AG09309 (cell line): ENCODE results near the gene GPR37L1.

Experiments used
- DNase-seq: peaks from one replicate; pipeline ENCODE4 v3.0.0-alpha.2; 2010; ENCODE audit warnings: low read depth
- H3K4me3 ChIP-seq: 2 replicates; pipeline ENCODE4 v1.5.1; 2011; ENCODE audit warnings: mild to moderate bottlenecking, low read depth, low read length, moderate library complexity; ENCODE audit not compliant: control insufficient read depth
- TF ChIP-seq, protein P1 (sequence below): IDR thresholded peaks from 2 replicates; pipeline ENCODE4 v1.5.1; 2011; ENCODE audit warnings: mild to moderate bottlenecking, low read depth, low read length, inconsistent platforms; ENCODE audit not compliant: insufficient read depth, control insufficient read depth; ENCODE audit errors: missing control alignments

GPR37L1 gene

DNA sequence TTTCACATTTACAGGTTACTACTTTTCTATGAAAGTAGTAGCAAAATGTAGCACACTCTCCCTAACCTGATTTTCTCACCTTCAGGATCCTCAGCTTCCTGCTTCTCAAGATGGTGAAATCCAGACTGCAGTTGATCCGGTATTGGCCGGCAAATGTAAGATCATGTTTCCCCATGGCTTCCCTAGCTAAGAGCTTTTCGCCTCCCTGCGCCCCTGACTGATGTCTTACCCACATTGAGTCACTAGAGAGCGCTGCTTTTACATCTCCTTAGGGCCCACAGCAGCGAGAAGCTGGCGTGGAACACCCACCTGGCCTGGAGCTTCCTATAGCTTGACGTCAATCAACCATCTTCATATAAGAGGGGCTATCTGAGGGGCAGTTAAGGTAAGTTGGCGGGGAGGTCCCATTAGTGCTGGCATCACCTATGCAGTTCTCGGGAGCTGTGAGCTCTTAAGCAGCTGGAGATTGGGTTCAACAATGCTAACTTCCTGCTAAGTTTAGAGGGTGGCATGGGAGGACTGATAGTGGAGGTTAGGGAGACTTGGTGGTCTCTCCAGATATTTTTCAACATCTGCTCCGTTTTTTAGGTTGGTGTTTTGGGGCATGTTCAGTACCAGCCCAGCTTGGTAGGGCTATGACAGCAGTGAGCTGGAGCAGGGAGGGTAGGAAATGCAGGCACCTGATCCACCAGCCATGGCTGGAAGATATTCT, 32.2 kb downstream of the GPR37L1 start:
- DNase-seq = peak; percentile 24
- TF ChIP-seq, protein P1, sequence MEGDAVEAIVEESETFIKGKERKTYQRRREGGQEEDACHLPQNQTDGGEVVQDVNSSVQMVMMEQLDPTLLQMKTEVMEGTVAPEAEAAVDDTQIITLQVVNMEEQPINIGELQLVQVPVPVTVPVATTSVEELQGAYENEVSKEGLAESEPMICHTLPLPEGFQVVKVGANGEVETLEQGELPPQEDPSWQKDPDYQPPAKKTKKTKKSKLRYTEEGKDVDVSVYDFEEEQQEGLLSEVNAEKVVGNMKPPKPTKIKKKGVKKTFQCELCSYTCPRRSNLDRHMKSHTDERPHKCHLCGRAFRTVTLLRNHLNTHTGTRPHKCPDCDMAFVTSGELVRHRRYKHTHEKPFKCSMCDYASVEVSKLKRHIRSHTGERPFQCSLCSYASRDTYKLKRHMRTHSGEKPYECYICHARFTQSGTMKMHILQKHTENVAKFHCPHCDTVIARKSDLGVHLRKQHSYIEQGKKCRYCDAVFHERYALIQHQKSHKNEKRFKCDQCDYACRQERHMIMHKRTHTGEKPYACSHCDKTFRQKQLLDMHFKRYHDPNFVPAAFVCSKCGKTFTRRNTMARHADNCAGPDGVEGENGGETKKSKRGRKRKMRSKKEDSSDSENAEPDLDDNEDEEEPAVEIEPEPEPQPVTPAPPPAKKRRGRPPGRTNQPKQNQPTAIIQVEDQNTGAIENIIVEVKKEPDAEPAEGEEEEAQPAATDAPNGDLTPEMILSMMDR = peak; percentile 66
- no peak overlapping the region for H3K4me3 ChIP-seq

DNA sequence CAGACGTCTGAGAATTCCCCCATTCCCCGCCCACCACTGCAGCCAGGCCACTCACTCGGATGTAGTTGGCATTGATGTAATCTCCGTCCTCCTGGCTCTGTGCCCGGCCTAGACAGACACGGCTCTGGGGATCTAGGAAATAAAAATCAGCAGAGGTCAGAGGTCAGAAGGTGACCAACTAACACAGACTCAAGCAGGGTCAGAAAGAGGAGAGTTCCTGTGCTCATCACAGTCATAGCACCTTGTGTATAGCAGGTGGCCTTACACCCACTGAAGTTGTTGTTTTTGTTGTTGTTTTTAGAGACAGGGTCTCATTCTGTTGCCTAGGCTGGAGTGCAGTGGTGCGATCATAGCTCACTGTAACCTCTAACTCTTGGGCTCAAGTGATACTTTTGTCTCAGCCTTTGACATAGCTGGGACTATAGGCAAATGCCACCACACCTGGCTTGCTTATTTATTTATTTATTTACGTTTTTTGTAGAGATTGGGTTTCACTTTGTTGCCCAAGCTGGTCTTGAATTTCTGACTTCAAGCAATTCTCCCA, 32.8 kb downstream of the GPR37L1 start:
- TF ChIP-seq, protein P1 = no peak
- DNase-seq = no peak
- no peak overlapping the region for H3K4me3 ChIP-seq

DNA sequence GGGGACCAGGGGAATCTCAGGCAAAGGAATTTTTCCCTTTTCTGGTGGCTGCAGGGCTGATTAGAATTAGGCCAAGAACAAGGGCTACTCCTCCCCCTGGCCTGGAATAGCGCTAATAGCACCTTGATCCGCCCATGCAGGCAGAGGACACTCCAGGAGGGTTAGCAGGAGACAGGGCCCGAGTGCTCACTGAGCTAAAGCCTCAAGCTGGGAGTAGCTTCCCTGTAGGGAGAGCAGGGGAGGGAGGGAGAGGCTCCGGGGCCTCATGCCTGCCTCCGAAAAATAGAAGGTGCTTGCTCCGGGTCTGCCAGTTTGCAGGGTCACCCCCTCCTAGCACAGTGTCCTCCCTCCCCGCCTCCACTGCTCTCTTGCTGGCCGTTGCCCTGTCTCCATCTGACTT, 33.9 kb downstream of the GPR37L1 start:
- DNase-seq = no peak
- TF ChIP-seq, protein P1 = no peak

DNA sequence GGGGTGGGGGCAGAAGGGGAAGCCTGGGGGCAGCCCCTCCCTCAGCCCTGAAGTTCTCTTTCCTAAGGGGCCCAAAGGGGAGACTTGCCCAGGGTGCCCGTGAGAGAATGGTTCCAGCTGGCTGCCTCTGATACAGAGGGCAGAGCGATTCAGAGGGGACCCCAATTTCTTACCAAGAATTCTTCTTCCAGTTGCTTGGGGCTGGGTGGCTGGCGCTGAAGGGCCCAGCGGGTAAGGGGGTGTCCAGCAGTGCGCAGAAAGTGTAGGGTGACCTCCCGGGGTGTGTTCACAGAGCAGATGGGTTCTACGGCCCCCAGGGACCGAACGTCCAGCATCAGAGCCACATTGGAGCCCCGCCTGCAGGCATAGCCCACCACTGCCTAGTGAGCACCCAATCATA, 35.2 kb downstream of the GPR37L1 start:
- TF ChIP-seq, protein P1 = no peak
- H3K4me3 ChIP-seq = no peak overlapping the region
- DNase-seq = no peak

More for the DNA sequence above, 33.9 kb downstream of the GPR37L1 start:
- H3K4me3 ChIP-seq = no peak overlapping the region

DNA sequence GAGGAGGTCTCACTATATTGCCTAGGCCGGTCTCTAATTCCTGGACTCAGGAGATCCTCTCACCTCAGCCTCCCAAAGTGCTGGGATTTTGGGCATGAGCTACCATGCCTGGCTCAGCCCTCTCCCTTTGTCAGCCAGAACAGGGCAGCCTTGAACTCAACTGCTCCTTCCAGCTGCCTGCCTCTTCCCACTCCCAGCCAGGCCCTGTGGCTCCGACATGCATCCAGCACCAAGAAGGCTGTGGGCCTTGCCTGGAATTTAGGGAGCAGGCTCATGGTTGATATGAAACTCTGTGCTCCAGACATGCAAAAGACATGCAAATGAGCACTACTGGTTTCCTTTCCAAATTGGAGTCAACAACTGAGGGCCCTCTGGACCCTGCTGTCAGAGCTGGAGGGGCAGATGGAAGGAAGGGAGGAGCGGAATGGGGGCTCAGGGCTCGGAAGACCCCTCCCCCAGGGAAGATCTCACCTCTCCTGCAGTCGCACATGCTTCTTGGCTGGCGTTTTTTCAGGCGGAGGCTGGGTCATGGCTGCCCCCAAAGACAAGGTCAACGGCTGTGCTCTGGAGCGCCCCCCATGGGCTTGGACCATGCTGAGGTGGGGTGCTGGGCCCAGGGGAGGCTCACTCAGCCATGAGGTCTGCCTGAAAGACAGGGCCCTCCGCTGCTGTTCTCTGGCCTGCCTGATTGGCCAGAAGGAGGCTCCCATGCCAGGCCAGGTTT, 36.3 kb downstream of the GPR37L1 start:
- TF ChIP-seq, protein P1 = no peak
- no peak overlapping the region for H3K4me3 ChIP-seq
- DNase-seq = no peak

DNA sequence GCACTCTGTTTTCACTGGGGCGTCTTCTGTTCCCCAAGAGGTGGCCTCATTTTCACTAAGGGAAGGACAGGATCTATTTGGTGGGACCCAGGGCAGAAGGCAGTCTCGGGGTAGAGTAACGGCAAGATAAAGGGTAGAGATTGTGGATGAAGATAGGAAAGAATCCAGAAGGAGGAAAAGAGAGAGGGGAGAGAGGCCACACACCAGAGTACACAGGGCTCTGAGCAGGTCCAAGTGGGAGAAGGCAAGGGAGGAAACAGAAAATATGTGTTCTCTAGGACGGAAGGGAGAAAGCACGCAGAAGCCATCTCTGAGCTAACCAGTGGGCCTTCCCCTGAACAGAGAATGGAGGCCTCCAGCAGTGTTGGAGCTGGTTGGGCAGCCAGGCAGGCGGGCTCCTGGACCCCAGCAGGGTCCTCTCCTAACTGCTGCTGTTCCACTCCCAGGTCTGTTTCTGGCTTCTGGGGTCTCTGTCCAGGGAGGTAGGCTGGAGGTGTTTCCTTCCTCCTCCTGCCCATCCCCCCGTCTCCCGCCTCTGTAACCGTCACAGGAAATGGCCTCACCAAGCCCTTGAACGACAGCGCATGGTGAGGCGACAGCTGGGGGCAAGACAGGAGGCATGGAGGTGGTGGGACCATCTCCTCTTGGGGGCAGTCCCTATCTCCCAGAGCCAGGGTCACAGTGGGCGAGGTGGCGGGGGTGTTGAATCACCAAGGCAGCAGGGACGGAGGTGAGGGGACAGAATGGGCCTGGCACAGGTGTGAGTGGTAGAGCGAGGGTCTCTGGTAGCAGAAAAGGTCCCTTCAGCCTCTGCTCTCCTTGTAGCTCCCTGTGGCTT, 37.0 kb downstream of the GPR37L1 start:
- TF ChIP-seq, protein P1 = no peak
- no peak for DNase-seq
- no peak overlapping the region for H3K4me3 ChIP-seq
